GM19328 (cell line): ENCODE data around the gene NHS.
"Not testable (repeated sequence)": the region's sequence is repeated elsewhere in the genome, so short reads cannot be mapped to it uniquely, and the experiment has no call there.

Experiments used
- ATAC-seq: cut with Tn5 transposase; IDR thresholded peaks from one replicate; pipeline ENCODE4 v1.9.1; 2021; ENCODE audit warnings: mild to moderate bottlenecking, moderate library complexity; ENCODE audit not compliant: unreplicated experiment

Gene NHS

DNA sequence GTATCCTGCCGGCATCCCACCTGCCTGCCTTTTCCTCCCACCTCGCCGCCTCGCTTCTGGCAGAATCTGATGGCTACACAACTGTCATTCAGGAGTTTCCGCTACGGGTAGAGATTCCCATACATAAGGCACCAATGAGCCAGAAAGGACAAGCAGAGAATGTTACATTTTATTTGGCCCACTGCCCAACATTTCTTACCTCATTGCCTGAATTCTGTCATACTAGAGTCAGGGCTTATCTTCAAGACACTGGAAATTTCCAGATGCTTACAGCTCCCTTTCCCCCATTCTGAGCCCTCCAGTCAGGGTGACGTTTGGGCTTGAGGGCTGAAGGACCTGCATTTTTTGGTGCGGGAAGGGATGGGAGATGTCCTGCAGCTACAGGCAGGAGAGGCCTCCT is 113.0 kb downstream of the NHS start:
- no peak for ATAC-seq

DNA sequence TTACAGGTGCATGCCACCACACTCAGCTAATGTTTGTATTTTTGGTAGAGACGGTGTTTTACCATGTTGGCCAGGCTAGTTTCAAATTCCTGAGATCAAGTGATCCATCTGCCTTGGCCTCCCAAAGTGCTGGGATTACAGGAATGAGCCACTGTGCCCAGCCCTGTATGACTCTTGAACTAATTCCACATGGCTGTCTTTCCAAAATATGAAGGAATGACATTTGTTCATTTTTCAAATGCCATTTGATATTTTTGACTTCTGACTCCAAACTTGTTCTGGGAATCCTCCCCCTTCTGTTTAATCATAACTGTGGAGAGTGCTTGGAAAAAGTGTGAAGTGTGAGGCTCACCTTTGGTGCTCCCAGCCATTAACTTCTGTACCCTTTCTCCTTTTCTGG is 119.2 kb downstream of the NHS start:
- ATAC-seq: no peak

DNA sequence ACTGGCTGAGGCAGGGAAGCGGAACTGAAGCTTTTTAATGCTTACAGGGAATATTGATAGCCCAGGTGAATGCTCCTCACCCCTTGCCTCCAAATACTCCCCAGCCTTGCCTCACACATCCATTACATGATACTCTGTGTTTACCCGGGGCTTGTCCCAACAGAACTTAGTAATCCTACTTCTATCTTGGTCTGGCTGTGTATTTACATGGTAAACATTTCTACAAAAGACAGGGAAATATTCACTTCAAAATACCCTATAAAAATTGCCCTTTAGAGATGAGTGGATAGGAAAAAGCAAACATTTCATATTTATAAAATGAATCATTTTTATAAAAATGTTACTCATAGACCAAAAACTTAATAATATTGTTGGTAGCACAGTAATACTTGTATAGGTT is 120.1 kb downstream of the NHS start:
- ATAC-seq: no peak

DNA sequence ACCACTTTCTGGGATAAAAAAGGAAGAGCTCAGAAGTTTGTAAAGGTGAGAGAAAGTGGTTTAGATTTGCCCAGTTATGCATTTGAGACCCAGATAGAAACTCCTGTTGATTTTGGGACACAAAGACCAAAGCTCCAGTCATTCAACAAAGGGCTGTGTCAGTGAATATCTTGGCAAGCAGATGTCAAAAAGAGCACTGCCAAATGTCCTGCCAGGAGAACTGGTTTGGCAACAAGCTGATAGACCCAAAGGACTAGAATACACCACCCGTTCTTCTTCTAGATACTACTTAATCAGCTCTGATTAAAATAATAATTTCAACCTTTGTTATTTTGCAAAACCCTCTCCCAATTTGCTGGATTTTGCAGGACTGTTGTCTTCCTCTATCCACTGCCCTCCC is 121.4 kb downstream of the NHS start:
- no peak for ATAC-seq

DNA sequence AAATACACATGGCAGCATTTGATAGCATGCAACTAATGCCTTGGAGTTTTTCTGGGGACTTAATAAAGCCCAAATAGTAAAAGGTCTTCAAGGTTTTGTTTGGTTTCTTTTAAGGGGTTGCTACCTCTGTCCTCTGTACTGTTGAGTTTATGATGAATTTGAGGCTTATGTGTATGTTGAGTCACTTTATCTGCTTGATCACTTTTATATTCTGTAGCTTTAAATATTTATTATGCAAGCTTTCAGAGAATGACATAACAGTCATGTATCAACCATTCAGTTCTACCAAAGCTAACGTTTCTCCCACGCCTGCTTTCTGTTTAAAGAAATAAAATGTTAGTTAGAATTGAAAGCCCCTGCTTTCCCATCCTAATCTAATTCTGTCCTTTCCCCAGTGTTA is 122.2 kb downstream of the NHS start:
- ATAC-seq: no peak

DNA sequence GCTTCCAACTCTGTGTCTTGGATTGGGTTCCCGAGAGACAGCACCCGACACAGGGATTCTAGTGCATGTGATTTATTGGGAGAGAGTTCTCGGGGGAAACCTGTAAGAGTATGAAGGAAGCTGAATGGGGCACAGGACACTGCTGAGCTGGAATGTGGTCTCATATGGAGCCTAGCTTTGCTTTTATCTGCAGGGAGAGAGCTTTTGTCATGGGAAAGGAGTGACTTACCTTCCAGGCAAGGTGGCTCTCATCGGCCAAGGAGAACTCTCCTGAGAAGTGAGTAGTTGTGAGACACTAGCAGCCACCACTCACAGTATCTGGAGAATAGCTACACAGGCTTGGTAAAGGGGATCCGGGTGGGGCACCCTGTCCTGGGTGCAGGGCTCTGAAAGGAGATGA is 124.5 kb downstream of the NHS start:
- ATAC-seq: no peak

DNA sequence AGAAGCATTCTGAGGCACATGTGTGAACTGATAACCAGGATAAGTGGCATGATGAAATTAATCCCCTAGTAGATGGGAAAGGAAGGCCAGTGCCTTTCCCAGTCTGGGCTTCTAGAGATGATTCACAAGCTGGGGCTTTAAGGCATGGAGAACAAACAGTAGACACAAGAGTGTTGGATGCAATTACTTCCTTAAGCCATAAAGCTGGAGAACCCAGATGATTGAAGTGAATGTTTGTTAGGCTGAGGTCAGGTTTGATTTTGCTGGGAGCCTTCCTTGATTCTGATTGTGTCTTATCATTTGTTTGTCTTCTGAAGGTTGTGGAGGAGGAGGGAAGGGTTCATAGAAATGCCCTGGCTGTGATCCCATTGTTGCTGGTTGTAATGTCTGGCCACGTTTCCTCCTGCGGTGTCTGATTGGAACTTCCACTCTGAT is 125.2 kb downstream of the NHS start:
- no peak for ATAC-seq

DNA sequence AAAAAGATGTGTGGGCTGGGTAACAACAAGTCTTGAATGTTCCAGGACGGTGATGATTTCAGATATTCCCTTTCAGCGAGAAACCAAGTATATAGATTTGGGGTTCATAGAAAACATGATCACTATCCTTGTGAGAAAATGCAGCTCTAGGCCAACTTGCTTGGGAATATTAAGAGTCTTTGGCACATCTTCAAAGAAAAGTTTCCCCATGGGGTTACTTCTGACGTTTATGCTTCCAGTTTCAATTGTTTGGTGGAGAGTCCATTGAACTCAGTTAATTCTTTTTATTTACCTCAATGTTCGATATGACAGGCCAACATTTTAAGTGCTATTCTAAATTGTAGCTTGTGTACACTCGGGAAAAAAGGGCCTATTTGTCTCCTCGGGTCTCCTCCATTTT is 126.7 kb downstream of the NHS start:
- ATAC-seq: no peak

DNA sequence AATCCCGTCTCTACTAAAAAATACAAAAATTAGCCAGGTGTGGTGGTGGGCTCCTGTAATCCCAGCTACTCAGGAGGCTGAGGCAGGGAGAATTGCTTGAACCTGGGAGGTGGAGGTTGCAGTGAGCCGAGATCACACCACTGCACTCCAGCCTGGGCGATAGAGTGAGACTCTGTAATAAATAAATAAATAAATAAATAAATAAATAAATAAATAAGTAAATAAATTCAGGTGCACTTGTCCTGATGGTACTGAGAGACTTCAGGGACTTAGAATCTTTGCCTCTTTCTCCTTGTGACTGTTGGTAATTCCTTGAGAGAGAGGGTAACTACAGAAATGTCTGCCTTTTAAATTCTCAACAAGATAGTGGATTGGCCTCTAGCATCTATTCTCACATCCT is 131.4 kb downstream of the NHS start:
- ATAC-seq: not testable (repeated sequence)

DNA sequence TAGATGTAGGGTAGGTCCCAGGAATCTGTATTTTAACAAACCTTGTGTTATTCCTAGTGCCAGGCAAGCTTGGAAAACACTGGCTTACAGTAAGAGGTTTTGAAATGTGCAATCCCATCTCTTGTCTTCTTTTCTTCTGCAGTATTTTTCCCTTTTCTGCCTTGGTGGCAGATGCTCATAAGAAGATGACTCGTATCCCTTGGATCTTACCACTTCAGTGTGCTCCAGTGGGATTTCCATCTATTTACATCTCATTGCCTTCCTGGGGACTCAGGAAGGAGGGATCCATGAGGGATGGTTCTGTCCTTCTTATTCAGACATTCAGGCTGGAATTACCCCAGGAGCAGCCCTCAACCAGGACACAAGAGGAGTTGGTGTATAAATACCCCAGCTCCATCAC is 136.6 kb downstream of the NHS start:
- no peak for ATAC-seq

DNA sequence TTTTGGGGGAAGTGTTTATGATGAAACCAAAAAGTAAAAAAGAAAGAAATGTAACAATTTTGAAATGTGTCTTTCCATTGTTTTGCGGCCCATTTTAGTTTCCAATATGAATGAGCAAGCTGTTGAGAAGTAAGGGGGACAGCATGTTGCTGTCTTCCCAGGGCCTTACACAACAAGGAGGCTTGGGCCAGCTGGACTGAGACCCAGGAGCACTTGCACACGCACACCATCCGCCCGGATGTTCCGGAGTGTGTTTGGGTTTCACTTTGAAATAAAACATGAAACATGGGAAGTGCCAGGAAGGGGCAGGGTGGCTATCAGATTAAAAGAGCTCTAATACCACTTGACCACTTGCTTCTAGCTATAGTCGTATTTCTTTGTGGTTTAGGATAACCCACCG is 144.4 kb downstream of the NHS start:
- ATAC-seq: no peak

DNA sequence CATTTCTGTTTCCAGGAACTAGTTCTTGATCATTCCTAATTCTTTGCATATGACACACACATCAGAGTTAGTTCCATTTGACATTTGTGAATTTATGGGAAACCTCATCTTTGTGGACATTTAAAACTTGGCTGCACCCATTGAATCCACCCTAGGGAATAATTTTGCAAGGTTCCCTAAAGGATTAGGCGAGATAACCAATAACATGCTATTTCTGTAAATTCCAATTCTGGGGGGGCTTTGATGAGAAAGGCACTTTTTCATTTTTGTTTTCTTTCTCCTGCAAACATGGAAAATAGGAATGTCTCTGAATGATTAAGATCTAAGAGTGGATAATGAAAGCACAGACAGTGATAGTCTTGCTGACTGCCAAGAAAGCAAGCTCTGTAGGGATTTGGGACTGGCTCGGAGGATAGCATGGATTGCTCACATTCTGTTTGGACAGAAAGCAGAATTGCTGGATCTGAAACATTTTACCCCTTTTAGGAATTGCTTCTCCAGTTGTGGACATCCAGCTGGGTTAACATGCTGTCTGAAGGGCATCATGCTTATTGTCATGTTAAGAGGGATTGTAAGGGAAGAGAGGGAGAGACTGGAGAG is 145.1 kb downstream of the NHS start:
- ATAC-seq: no peak

DNA sequence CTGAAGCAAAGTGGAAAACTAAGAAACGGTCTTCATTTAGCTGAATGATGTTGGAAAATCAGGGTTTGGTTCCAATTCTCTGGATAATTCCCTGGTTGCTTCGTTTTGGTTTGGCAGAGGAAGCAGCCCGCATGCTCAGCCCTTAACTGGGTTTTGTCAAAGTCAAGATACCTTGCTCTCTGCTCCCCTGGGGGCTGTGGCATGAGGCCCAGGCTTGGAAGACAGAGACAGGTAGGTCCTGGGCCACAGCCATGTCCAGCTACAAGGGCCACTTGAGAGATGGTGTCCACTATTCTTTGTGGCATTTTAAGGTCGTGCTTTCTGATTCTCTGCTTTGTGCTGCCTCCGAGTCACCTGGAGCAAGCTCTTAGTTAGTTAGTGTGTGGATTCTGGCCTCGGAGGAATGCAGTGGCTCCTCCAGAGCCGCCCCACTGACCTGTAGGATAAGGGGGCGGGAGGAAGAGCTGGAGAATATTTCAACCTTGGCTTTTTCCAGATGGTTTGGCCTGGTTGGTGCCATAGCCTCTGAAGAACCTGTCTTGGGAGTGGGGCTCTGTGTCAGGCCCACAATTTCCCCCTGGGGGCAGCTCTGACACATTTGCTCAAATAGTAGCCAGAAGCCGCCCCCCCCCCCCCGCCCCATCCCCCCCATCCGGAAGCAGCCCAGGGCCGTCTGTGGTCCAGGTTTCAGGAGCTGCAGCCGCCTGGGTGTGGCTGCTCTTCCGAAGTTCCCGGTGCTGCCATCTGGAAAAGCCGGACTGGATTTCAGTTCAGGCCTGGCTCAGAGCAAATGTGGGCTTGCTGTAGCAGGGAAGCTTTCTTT is 147.1 kb downstream of the NHS start:
- ATAC-seq: no peak

DNA sequence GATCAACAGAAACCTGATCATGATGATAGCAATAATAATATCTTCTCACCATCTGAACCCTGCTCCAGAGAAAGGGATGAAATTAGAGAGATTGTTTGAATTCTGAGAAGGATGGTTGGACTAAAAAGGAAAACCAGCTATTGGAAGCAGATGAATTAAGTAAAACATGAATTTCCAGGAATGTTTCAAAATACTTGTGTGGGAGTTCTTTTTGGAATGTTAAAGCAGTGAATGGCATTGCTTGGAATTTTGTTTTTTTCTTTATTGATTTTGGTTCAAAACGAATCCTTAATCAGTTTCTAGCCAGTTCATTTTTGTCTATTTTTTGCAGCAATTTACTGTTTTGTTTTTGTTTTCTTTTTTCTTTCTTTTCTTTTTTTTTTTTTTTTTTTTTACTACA is 150.3 kb downstream of the NHS start:
- no peak for ATAC-seq

DNA sequence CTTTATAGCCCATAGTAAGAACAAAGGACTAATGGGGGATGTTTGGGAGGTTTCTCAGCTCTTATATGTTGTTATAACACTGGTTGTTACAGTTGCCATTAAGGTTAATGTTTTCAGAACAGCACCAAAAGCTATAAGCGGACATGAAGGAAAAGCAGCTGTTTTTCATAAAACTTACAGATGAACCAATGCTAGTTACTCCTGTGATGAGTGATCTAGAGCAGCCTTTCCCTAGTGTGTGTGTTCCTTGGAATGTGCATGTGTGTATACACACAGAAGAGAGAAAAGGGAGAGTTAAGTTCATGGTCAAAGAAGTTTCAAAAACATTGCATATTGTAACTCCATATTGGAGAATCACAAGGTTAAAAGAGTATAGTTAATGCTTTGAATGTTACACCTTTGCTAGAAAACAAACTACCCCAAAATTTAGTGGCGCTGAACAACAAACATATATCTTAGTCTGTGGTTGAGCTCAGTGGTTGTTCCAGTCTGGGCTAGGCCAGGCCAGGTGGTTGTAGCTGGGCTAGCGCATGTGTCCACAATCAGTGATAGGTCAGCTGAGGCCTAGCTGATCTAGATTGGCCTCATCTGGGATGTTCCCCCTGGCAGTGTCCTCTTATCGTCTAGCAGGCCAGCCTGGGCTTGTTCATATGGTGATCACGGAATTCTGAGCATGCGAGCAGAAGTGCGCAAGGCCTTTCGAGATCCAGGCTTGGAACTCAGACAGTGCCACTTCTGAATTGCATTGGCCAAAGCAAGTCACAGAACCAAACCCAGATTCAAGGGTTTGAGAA is 151.0 kb downstream of the NHS start:
- ATAC-seq: no peak

DNA sequence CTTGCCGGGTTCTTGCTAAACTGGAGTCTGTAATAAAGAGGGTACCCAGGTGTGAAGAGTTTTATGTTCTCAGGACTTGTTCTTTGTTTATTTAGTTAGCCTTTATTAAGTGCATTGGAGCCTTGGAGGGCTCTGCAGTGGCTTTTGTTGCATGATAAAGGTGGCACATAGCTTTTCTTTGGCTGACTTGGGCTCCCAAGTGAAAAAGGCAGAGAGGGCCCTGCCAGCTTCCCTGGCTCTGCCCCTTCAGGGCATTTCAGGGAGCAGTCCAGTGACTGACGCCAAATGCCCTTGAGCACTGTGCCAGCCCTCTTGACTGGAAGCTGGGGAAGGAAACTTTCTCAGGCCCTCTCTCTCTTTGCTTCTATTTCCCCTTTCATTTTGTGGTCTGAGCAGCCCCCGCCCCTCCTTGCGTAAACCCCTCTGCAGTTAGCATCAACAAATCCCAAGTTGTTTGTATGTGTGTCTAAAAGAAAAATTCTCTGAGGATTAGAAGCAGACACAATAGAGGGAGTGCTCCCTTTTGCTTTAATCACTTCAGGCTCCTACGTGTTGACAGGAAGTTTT is 152.2 kb downstream of the NHS start:
- no peak for ATAC-seq

DNA sequence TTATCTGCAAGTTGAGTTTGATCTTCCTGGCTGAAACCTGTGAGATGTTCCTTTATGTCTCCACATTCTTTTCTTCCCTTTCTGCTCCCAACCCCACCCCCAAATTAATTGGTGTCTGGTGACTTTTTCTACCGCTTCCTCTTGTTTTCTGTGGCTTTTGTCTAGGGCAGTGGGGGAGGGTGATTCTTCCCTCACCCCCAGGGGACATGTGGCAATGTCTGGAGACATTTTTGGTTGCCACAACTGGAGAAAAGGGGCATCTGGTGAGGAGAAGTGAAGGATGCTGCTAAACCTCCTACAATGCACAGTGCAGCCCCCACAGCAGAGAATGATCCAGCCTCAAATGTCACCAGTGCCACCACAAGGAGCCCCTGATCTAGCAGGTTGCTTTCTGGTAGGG is 152.9 kb downstream of the NHS start:
- ATAC-seq: no peak

DNA sequence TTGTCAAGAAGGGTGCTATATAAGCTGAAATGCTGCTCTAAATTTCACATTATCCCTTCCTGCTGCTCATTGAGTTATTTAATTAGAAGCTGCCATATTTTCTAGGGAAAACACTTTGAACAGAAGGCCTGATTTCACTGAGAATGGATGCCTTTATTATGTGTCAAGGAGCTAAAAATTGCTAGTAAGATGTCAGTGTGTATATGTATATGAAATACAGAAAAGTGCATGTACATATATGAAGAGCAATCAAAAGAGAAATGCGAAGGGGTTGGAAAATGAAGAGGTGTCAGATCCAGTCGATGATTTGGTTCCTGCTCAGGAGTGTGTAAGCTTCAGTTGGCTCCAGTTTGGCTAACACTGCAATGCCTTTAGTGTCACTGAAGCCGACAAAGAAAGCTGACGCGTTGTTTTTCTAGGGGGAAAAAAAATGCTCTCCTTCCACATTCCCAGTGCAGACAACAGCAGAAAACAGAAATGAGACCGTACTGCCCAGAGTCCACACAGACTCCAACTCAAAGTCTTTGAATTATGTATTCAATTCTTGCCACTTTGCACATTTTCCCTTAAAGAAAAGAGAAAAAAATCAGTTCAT is 154.2 kb downstream of the NHS start:
- ATAC-seq: no peak

DNA sequence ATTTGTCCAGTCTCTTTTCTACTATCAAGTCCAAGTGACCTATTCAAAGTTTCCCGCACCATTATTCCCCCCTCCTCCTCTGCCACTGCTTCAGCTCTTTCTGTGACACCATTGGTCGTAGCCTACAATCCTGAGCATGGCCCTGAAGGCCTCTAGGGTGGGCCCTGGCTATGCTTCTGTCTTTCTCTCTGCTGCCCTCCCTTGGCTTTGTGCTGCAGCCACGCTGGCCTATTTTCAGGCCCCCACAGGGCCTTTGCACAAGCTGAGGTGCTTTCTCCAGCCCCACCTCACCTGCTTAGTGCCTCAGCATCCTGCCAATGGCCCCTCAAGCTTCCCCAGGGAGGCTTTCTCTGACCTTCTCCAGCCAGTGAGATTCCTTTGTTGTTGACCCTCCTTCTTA is 156.5 kb downstream of the NHS start:
- no peak for ATAC-seq

DNA sequence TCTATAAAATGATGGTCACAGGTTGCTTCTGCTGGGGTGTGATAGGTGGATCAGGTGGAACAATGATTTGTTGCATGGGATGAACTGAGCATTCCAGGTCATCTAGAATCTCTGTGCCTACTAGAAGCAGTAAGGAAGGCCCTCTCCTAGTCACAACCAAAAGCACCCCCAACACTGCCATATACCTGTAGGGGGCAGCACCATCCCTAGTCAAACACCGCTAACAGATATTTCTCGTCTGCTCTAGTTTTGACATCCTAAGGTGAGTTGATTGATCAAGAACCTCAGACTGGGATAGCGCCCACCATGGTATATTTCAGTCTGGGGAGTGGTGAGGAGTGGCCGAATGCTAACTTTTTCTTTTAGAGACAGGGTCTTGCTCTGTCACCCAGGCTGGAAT is 160.2 kb downstream of the NHS start:
- no peak for ATAC-seq

DNA sequence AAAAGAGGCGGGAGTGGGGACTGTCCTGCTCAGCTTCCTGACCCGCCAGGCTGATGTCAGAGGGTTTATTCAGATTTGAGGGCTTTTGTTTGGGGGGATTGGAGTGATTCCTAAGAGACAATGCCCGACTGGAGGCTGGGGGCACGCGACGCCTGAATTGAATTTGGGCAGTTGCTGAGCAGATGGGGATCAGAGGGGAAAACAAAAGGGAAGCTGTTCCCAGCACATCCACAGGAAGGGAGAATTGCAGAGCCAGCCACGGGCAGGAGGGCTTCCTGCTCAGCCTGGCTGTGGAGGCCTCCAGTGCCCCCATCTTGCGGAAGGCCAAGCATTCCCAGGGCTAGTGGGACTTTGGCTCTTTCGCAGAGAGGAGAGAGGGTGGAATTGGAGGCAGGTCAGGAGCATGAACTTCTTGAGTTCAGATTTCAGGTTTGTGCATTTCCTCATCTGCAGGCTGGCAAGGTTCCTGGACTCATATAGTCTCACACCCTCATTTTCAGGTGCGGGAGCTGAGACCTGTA is 162.8 kb downstream of the NHS start:
- no peak for ATAC-seq
